H4 (cell line): ENCODE measurements around the gene CAMK2G. TPM values are rescaled to one million over a fixed set of nuclear protein-coding genes. Genes with fewer than 3 reads are reported as not detected.
"Not testable (repeated sequence)": the region's sequence is repeated elsewhere in the genome, so short reads cannot be mapped to it uniquely, and the experiment has no call there.

ENCODE experiments used
- DNase-seq: peaks from one replicate; pipeline ENCODE4 v3.0.0-alpha.2; 2015; ENCODE audit warnings: low spot score
- total RNA-seq: library from RNA; depleted of rRNA; stranded (reverse); fragments of >200 nt; shearing (Covaris generic); gene quantifications from 2 replicates; pipeline ENCODE4 v1.2.3, GENCODE V29; 2014

CAMK2G gene
- total RNA-seq, 1 experiment from 2014 or later: 24.1 TPM

DNA sequence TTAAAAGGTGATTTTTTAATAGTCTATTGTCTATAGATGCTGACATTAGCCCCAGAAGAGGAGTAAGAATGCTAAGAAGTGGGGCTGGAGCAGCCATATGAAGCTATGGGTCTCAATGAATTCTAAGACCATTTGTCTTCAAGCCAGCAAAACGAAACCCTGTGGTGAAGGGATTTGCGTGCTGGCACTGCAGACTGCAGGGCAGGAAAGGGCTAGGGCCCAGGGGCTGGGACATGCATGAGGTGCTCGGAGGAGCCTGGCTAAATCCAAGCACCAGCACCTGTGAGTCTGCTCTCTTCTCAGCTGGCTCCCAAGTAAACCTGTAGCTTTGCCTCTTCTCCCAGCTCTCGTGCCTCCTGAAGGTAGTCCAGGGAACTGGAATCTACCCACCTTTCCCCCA is 61.7 kb downstream of the CAMK2G start:
- no peak for DNase-seq

DNA sequence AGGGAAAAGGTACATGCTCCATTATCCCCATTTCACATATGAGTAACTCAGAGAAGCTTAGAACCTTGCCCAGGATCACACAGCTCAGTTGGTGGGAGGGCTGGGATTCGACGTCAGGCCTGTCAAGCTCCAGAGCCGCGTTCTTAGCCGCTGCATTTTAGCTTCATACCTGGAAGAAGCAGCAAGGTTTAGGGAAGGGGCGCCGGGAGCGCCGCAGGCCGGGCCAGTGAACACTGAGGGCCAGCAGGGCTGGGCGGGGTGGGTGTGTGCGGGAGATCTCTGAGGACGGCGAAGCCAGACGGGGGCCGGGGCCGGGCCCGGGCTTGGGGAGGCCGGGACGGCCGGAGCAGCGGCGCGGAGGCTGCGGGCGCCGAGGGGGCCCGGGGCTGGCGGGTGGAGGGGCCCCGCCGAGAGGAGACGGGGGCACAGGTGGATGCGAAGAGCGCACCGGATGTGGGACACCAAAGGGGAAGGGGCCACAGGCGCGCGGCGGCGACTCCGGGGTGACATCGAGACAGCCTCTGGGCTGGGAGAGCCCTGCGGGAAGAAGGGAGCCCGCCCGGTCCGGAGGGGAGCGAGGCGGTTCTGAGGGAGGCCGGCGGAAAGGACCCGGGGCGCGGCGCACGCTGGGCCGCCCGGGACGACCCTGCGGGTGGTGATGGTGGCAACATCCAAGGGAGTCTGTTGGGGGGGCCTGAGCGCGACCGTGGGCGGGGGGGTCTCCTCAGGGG is 63.5 kb downstream of the CAMK2G start:
- no peak for DNase-seq

DNA sequence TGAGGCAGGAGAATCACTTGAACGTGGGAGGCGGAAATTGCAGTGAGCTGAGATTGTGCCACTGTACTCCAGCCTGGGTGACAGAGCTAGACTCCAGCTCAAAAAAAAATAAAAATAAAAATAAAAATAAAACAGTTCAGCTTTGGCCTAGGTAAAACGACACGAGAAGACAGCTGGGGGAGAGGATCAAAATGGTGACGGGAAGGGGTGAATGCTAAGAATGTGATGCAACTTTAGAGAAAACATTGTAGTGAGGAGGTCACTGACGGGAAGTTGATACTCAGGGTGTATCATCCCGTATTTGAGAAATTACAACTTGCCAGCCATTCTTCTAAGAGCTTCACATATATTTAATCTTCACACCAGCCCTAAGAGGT is 64.0 kb downstream of the CAMK2G start:
- DNase-seq: no peak

DNA sequence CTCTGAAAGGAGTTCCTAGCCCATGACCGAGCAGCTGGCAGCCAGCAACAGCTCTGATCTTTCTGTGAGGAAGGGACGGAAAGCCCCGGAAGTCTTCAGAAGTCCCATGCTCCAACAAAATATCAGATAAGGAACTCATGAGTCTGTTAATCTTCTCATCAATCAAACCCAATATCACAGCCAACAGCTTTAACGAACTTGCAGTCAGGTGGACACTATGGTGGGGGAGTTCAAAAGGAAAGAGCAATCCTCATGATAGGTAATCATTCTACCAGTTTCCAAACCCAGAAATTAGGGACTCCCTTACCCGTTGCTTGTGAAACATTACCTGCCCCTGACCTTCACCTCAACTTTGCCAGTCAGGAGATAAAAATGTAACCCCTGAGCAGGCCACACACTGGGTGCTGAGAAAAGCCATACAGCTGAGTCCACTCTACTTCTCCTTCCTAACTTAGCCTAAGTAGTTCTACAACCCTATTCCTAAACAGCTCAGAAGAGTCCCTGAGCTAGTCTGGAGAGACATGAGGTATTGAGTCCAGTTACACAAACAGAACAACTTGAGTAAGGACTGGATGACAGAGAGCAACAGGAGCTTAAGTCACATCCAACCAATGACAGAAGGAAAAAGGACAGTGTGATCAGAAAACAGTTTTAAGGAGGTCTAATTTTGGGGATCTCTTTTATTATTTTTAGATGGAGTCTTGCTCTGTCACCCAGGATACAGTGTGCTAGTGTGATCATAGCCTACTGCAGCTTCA is 65.1 kb downstream of the CAMK2G start:
- DNase-seq: no peak

DNA sequence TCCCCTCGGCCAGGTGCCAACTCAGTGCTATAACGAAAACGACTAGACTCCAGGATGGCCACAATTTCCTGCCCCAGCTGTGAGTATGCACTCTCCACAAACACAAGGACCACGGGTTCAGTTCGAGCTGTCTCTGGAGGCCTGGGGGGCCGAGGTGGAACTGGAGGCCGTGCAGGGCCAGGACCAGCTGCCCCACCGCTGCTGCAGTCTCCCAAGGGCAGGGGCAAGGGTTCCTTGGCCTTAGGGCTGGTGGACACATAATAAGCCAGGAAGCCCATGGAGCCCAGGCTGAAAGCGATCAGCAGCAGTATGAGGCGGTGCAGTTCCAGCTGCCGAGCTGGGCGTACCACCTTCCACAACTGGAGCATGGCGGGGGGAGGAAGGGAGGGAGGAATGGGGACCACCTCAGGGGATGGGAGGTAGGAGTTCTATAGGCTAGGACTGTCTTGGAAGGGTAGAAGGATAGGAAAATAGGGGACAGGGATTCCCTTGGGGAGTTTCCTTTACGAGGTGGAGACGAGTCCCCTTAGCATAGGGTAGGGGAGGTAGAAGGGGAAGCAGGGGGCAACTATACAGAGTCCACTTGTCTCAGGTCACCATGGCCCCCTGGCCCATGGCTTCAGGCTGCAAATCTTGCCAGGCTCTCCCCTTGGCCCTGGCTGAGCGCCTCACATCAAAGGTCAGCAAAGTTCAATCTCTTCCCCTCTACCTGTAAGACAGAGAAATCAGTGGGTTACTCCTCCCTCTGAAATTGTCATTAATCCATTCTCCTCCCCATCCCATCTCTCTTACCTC is 66.1 kb downstream of the CAMK2G start:
- DNase-seq: no peak

DNA sequence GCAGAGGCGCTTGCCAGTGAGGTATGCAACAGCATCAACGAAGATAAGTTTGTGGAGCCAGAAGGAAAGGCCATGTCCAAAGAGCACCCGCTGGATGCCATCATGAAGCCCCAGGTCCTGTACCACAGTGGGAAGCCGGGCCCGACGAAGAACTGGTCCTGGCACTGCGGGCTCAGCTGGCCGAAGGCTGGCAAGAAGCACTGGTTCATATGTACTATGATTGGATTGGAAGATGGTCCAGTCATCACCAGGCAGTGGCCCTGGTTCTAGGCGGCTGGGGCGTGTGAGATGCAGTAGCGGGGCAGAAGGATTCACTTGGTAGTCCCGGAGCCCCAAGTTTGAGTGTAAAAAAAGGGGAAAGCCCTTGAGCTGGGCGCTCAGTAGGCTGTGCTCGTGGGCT is 66.9 kb downstream of the CAMK2G start:
- no peak for DNase-seq

DNA sequence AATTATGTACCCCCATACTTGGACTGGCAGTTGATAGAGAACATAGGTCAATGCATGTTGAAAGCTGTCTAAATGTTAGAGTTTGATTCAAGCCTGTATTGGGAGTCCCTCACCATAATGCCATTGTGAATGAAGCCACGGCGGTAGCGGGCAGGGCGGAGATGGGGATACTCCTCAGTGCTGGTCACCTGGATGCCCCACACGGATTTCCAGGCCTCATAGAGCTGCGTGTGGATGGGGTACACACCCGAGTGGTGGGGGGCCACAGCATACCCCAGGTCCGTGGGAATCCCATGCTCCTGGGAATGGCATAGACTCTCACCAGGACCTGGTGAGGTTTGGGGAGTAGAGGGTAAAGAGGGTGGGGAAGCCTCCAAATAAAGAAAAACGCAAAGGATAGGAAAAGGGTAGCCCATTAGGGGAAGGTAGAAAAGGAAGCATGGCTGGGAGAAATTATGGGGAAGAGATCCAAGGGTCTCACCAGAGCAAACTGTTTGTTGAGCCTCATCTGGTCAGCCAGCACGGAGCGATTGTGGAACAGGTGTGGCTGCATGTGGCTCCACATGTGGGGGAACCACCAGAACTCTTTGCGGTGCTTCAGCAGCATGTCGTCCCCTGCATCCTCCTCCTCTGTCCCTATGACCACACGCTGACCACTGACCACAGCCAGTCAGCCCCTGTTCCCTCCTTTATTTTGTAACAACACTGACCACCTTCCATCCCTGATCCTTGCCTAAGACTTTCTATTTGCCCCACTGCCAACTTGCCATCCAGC is 68.0 kb downstream of the CAMK2G start:
- no peak for DNase-seq

DNA sequence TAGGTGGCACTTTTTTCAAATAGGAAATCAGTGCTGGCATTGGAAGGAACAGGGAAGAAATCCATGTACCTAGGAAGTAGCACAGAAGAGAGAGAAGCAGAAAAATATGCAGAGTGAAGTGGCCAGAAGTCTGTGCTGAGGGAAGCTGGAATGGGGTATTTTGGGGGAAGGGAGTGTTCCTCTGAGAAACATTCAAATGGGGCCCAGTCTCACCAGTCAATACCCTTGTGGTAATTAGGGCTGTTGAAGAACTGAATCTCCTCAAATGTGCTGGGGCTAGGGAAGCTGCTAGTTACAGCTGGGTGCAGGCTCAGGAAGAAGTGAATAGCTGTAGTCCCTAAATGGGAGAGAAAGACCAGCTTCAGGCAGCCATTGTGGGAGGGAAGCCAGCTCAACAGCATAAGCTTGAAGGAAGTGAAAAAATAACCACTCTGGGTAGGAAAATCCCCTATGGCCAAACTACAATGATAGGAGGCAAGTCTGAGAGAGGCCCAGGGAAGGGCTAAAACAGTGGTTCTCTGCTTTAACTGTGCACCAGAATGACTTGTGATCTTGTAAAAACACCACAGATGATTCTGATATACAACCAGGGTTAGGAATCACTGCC is 70.6 kb downstream of the CAMK2G start:
- no peak for DNase-seq

DNA sequence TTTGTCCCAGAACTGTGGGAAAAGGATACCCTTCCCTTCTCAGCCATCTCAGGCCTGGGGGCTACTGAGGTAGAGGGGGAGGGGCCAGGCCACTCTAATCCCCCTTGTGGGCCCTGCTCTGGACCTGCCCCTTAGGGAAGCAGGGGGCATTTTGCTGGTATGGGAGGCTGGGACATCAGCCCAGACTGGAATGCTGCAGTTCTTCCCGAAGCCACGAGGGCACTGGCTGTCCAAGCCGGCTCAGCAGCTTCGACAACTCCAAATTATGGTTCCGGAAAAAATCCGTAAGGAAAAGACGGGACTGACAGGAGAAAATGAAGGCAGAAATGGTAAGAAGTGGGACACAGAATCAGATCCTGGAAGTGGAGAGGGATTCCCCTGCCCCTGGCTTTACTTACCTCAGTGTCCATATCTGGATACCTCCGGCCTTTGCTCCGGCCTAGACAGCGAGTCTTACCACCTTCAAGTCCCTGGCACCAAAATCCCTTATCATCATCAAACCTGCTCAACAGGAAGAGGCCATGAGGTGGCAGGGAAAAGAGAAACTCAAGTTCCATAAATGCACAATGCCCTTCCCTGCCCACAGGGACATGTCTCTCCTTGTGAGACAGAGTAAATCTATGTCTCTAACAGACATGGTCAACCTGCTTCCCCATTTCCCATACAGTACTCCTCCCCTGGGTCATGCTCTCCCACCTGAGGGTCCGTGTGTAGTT is 71.9 kb downstream of the CAMK2G start:
- no peak for DNase-seq

DNA sequence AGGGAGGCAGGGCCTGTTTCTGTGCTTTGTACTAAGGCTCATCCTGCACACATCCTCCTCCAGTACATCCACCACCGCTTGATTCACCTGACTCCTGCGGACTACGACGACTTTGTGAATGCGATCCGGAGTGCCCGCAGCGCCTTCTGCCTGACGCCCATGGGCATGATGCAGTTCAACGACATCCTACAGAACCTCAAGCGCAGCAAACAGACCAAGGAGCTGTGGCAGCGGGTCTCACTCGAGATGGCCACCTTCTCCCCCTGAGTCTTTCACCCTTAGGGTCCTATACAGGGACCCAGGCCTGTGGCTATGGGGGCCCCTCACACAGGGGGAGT is 73.1 kb downstream of the CAMK2G start:
- no peak for DNase-seq

DNA sequence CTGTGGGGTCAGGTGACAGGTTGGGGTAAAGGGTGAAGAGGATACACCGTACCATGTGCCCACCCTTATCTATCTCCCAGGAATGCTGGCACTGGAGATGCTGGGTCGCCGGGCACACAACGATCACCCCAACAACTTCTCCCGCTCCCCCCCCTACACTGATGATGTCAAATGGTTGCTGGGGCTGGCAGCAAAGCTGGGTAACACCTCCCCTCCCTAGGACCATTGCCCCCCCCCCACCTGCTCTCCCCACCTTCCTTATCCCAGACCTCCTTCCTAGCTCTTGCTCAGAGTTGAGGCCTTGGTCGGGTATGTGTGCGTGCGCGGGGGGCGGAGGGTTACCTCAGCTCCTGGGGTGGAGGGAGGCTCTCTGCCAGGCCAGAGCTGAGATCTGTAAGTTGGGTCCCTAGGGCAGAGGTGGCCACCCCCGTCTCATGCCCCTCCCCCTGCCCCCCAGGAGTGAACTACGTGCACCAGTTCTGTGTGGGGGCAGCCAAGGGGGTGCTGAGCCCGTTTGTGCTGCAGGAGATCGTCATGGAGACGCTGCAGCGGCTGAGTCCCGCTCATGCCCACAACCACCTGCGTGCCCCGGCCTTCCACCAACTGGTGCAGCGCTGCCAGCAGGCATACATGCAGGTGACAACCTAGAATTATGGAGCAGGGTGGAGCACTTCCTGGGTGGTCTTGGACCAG is 73.6 kb downstream of the CAMK2G start:
- no peak for DNase-seq

DNA sequence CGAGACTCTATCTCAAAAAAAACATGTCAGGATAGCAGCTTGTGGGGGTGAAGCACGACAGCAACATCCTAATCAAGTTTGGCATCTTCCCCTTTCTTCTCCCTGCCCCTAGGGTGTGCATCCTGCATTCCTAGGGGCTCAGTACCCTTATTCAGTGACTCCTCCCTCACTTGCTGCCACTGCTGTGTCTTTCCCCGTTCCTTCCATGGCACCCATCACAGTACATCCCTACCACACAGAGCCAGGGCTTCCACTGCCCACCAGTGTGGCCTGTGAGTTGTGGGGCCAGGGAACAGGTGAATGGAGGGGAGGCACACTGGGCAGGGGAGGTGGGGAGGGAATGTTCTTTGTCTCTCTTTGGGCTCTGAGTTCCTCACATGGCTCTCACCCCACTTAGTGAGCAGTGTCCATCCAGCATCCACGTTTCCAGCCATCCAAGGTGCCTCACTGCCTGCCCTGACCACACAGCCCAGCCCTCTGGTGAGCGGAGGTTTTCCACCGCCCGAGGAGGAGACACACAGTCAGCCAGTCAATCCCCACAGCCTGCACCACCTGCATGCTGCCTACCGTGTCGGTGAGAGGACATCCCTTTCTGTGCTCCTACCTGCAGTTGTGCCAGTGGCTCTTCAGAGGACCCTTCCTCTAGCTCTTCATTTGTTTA is 74.3 kb downstream of the CAMK2G start:
- DNase-seq: no peak

DNA sequence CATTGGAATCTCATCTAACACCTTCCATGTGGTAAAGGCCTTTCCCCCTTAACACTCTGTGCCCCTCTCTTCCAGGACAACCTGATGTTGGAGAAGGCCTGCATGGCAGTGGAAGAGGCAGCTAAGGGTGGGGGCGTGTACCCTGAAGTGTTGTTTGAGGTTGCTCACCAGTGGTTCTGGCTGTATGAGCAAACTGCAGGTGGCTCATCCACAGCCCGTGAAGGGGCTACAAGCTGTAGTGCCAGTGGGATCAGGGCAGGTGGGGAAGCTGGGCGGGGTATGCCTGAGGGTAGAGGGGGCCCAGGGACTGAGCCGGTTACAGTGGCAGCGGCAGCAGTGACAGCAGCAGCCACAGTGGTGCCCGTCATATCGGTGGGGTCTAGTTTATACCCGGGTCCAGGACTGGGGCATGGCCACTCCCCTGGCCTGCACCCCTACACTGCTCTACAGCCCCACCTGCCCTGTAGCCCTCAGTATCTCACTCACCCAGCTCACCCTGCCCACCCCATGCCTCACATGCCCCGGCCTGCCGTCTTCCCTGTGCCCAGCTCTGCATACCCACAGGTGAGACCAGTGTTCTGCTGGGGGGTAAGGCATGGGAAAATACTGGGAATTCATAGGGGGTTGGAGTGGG is 75.3 kb downstream of the CAMK2G start:
- DNase-seq: no peak

DNA sequence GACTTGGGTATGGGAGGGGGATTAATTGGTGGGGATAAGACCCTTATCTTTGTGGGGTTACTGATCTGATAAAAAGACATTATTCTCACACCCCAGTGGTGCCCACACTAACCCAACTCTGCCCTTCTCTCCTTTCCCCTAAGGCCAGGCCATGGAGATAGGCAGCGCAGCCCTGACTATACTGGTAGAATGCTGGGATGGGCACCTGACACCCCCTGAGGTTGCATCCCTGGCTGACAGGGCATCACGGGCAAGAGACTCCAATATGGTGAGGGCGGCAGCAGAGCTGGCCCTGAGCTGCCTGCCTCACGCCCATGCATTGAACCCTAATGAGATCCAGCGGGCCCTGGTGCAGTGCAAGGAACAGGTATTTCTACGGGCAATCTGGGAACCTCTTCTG is 76.3 kb downstream of the CAMK2G start:
- DNase-seq: no peak

DNA sequence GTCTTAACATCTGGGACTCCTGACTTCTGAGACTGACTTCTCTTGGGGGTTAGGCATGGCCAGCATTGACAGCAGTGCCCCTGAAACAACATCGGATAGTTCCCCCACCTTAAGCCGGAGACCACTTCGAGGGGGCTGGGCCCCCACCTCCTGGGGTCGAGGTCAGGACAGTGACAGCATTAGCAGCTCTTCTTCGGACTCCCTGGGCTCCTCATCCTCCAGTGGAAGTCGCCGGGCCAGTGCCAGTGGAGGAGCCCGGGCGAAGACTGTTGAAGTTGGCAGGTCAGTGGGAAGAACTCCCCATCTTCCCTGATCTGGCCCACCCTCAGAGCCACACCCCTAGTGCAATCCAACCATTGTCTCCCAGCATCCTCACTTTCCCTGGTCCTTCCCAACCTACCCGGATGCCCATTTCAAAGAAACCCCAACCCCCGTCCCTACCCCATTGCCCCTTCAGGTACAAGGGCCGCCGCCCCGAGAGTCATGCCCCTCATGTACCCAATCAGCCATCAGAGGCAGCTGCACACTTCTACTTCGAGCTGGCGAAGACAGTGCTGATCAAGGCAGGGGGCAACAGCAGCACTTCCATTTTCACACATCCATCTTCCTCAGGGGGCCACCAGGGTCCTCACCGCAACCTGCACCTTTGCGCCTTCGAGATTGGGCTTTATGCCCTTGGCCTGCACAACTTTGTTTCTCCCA is 76.9 kb downstream of the CAMK2G start:
- no peak for DNase-seq

DNA sequence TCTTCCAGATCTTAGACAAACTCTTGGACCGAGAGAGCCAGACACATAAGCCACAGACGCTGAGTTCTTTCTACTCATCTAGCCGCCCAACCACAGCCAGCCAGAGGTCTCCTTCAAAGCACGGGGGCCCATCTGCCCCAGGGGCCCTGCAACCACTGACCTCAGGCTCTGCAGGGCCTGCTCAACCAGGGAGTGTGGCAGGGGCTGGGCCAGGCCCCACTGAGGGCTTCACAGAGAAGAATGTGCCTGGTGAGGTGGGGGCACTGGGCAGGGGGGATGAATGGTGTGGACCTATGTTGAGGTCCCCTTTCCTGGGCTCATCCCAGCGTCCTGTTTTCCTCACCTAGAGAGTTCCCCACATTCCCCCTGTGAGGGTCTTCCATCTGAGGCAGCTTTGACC is 77.6 kb downstream of the CAMK2G start:
- DNase-seq: no peak

DNA sequence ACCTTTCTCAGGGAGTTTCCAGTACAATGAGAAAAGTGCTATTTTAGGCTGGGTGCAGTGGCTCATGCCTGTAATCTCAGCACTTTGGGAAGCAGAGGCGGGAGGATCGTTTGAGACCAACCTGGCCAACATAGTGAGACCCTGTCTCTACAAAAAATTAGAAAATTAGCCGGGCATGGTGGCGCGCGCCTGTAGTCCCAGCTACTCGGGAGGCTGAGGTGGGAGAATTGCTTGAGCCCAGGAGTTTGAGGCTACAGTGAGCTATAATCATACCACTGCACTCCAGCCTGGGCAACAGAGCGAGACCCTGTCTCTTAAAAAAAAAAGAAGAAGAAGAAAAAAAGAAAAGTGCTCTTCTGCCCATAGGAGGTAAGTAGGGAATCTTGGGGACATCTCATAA is 78.3 kb downstream of the CAMK2G start:
- DNase-seq: not testable (repeated sequence)

DNA sequence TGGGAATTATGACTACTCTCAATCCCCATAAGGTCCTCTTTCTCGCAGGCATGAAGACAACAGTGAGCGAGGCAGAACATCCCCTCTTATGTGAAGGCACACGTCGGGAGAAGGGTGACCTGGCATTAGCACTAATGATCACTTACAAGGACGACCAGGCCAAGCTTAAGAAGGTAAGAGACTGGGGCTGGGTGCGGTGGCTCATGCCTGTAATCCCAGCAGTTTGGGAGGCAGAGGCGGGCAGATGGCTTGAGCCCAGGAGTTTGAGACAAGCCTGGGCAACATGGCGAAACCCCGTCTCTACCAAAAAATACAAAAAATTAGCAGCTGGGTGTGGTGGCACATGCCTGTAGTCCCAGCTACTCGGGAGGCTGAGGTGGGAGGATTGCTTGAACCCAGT is 78.9 kb downstream of the CAMK2G start:
- DNase-seq: not testable (repeated sequence)

DNA sequence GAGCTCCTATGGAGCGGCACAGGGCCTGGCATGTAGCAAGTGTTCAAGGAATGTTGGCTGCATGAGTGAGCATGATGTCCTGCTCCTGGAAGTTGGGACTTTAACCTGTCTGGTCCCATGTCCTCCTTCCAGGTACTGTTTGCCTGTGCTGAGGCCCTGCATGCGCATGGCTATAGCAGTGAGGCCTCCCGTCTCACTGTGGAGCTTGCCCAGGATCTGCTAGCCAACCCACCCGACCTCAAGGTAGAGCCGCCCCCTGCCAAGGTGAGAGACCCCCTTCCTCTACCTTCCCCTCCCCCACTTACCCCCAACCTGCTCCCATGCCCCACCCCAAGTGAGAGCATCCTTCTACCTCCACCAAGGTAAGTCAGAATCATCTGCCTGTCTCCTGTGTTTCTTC is 80.9 kb downstream of the CAMK2G start:
- no peak for DNase-seq
